SJSA1 (cell line): ENCODE data around the gene ZNF358. TPM values are rescaled to one million over a fixed set of nuclear protein-coding genes. Genes with fewer than 3 reads are reported as not detected.

Source experiments
- DNase-seq, 2 experiments: peaks; one replicate each; pipeline ENCODE4 v3.0.0-alpha.2; 2015 to 2020; ENCODE audit warnings: low spot score in 2 of 2, low read depth in 1 of 2
- H3K27ac ChIP-seq: fragments of 250-450 bp; sonication (Bioruptor Pico); 2 replicates; pipeline ENCODE4 v1.5.1; 2020; ENCODE audit warnings: mild to moderate bottlenecking, moderate library complexity
- H3K27me3 ChIP-seq: fragments of 250-450 bp; sonication (Bioruptor Pico); replicated peaks from 2 replicates; pipeline ENCODE4 v1.5.1; 2020; ENCODE audit warnings: mild to moderate bottlenecking, moderate library complexity
- H3K36me3 ChIP-seq: fragments of 250-450 bp; sonication (Bioruptor Pico); 2 replicates; pipeline ENCODE4 v1.5.1; 2020; ENCODE audit warnings: mild to moderate bottlenecking
- H3K4me1 ChIP-seq: fragments of 250-450 bp; sonication (Bioruptor Pico); replicated peaks from 2 replicates; pipeline ENCODE4 v1.6.1; 2021; ENCODE audit warnings: mild to moderate bottlenecking
- H3K4me3 ChIP-seq: fragments of 250-450 bp; sonication (Bioruptor Pico); 2 replicates; pipeline ENCODE4 v1.5.1; 2020; ENCODE audit warnings: mild to moderate bottlenecking
- H3K9me3 ChIP-seq: fragments of 250-450 bp; sonication (Bioruptor Pico); replicated peaks from 2 replicates; pipeline ENCODE4 v1.5.1; 2020; ENCODE audit warnings: mild to moderate bottlenecking
- total RNA-seq: library from RNA; depleted of rRNA; stranded (reverse); fragments of >200 nt; shearing (Covaris generic); gene quantifications from 2 replicates; pipeline ENCODE4 v1.2.3, GENCODE V29; 2014; rRNA removed

Gene ZNF358
- total RNA-seq = 31.4 and 33.7 TPM in 2 replicates

- Histone ChIP-seq H3K4me3 (peak within 1 kb of the TSS; percentile 50), H3K36me3 (no peaks in the 10 kb centered on the region; the same call in 1 of the 2 replicates), H3K9me3 (no peaks in the 10 kb centered on the region), H3K27ac (peak within 1 kb of the TSS; percentile 19), H3K27me3 (no peaks in the 10 kb centered on the region), H3K4me1 (peaks cover 27% of the 10 kb centered on the region)
- peak; percentile 58 to 84 for DNase-seq
Measured at GRCh38 chr19:7515645-7516151, at the start of gene ZNF358. ZNF358 (plus strand) TSS chr19:7516103; CDS start chr19:7519243, 3,140 bp downstream.

- no peak for DNase-seq
- H3K9me3 ChIP-seq = no peaks in the 10 kb centered on the region
- no peaks in the 10 kb centered on the region for H3K4me1 ChIP-seq
- H3K27ac ChIP-seq = no peak overlapping the region
- H3K36me3 ChIP-seq = peaks cover 36% of the 10 kb centered on the region
- H3K27me3 ChIP-seq = no peaks in the 10 kb centered on the region
- H3K4me3 ChIP-seq = no peak overlapping the region
Measured at GRCh38 chr19:7467009-7467989, 48.6 kb upstream of the ZNF358 start.

GRCh38 chr19:7468840-7469239 lies 47.1 kb upstream of the ZNF358 start:
- H3K36me3 ChIP-seq = peaks cover 27% of the 10 kb centered on the region

GRCh38 chr19:7469669-7470285 lies 46.1 kb upstream of the ZNF358 start:
- Histone ChIP-seq H3K27ac (no peak overlapping the region), H3K36me3 (peaks cover 19% of the 10 kb centered on the region), H3K4me3 (no peak overlapping the region), H3K27me3 (no peaks in the 10 kb centered on the region), H3K9me3 (no peaks in the 10 kb centered on the region), H3K4me1 (no peaks in the 10 kb centered on the region)
- no peak for DNase-seq

More at GRCh38 chr19:7468840-7469239, 47.1 kb upstream of the ZNF358 start:
- no peak for DNase-seq
- Histone ChIP-seq H3K4me3 (no peak overlapping the region), H3K4me1 (no peaks in the 10 kb centered on the region), H3K9me3 (no peaks in the 10 kb centered on the region), H3K27ac (no peak overlapping the region), H3K27me3 (no peaks in the 10 kb centered on the region)

DNA sequence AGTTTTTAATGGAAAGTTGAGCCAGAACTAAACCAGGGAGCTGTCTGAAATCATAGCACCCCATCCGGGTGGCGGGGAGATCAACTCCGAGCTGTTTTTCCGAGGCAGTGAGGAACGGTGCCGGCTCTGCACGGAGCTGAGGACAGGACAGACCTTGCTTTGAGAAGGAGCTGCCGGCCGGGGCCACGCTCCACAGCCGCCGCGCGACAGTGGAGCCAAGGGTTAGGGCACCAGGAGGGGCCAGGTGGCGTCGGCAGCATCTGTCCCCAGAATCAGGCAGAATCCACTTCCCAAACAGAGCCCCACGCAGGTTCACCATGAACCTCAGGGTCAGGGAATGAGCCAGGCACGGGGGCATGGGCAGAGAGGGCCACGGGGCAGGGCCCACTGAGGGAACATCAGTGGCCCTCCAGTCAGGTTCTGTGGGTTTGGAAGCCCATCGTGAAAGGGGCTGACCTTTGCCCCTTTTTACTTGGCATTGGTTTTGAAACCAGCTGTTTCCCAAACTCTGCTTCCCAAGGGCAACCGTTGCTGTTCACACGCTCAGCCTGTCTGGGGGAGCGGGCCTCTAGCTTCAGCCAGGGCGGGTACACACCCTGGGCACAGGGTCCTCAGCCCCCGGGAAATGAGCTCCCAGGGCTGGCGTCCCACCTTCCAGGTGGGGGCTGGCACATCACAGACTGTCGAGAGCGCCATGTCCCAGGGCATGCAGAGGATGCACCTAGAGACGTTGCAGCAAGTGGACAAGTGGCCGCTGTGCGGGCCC lies 45.2 kb upstream of the ZNF358 start:
- Histone ChIP-seq H3K27ac (no peak overlapping the region), H3K9me3 (no peaks in the 10 kb centered on the region)

GRCh38 chr19:7471696-7472615 lies 43.9 kb upstream of the ZNF358 start:
- Histone ChIP-seq H3K4me1 (no peaks in the 10 kb centered on the region), H3K9me3 (no peaks in the 10 kb centered on the region), H3K27me3 (no peaks in the 10 kb centered on the region), H3K36me3 (peaks cover 12% of the 10 kb centered on the region; the same call in 1 of the 2 replicates), H3K27ac (no peak overlapping the region), H3K4me3 (no peak overlapping the region)
- DNase-seq = no peak

More for the DNA sequence above, 45.2 kb upstream of the ZNF358 start:
- DNase-seq = no peak
- H3K4me3 ChIP-seq = no peak overlapping the region
- H3K27me3 ChIP-seq = no peaks in the 10 kb centered on the region
- H3K36me3 ChIP-seq = peaks cover 14% of the 10 kb centered on the region
- H3K4me1 ChIP-seq = no peaks in the 10 kb centered on the region

DNA sequence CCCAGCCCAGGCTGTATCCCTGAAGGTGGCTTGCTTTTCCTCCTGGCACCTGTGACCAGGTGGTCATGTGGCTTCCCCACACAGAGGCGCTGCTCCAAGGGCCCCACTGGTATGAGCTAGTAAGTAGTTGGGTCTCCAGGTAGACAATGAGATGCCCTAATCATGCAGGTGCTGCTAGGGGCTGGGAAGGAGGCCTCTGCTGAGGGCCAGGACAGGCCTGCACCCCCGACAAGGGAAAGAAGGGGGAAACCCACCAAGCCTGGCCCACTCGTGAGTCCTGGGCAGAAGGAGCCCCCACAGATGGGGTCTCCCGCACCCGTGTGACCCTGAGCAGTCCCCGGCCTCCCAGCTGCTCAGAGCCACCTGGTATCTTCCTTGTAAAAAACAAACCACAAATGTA lies 40.2 kb upstream of the ZNF358 start:
- DNase-seq = no peak
- Histone ChIP-seq H3K27ac (no peak overlapping the region), H3K4me1 (no peaks in the 10 kb centered on the region), H3K36me3 (0 out of 2 replicates have a peak, but pooled peaks cover 3% of the 10 kb centered on the region), H3K27me3 (no peaks in the 10 kb centered on the region), H3K4me3 (no peak overlapping the region), H3K9me3 (no peaks in the 10 kb centered on the region)

- H3K4me1 ChIP-seq = no peaks in the 10 kb centered on the region
- no peaks in the 10 kb centered on the region for H3K9me3 ChIP-seq
- DNase-seq = no peak
- H3K4me3 ChIP-seq = no peak overlapping the region
- H3K36me3 ChIP-seq = no peaks in the 10 kb centered on the region
- no peaks in the 10 kb centered on the region for H3K27me3 ChIP-seq
- H3K27ac ChIP-seq = no peak overlapping the region
Measured at GRCh38 chr19:7476241-7476640, 39.7 kb upstream of the ZNF358 start.

DNA sequence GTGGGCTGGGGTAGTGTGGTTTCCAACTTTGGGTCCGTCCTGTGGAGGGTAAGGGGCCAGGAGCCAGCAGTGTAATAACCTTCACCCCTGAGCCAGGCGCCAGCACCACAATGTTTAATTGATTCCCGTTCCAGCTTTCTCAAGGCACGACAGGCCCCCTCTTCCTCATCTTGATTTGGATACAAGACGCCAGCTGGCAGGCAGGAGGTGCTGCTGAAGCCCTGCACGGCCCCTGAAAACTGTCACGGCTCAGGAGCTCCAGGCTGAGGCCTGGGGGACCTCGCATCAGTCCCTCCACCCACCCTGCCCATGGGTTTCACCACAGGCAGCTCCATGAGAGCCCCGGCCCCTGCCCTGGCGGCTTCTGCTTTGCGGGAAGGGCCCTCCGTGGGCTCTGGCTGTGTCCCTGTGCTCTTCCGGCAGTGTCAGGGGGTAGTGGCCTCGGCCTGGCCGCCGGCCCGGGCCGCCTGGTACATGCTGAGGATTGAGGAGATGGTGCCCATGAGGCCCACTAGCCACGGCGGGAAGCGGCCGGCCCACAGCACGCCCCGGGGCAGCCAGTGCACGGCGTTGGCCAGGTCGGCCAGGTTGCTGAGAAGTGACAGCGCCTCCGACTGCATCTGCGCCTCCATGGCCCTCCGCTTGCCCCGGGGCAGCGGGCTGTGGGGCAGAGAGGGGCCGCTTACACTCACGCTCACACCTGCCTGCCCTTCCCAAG lies 39.0 kb upstream of the ZNF358 start:
- H3K27ac ChIP-seq = no peak overlapping the region
- no peaks in the 10 kb centered on the region for H3K9me3 ChIP-seq
- H3K4me1 ChIP-seq = no peaks in the 10 kb centered on the region
- no peaks in the 10 kb centered on the region for H3K36me3 ChIP-seq
- H3K4me3 ChIP-seq = no peak overlapping the region
- H3K27me3 ChIP-seq = no peaks in the 10 kb centered on the region
- no peak for DNase-seq

- H3K27ac ChIP-seq = no peak overlapping the region
- DNase-seq = no peak
- no peak overlapping the region for H3K4me3 ChIP-seq
- no peaks in the 10 kb centered on the region for H3K9me3 ChIP-seq
- H3K36me3 ChIP-seq = no peaks in the 10 kb centered on the region
- no peaks in the 10 kb centered on the region for H3K27me3 ChIP-seq
- H3K4me1 ChIP-seq = no peaks in the 10 kb centered on the region
Measured at GRCh38 chr19:7477758-7478157, 38.1 kb upstream of the ZNF358 start.

DNA sequence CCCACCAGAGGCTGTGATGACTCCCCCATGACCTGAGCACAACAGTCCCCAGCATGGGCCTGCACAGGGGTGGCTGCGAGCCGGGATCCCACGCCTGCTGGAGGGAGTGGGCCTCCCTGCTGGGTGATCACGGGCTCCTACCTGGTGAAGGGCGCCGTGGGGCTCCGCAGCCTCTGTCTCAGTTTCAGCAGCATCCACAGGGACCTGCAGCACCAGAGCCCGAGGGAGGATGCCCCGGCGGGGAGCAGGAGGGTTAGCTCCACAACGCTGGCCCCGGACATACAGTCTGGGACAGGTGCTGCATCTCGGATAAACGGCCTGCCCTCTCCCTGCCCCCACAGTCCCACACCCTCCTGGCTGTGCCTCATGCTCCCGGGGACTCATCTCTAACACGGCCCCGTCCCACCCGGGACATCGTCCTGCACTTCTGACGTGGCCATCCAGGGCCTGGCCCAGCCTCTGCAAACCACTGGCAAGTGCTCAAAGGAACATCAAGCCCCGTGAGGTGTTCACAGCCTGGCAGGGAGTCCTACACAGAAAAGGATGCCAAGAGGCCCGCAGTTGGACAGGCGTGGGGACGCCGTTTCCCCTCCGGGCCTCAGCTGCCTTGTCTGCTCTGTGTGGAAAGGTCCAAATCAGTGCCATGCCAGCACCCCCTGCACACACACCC lies 37.6 kb upstream of the ZNF358 start:
- no peak for DNase-seq
- H3K36me3 ChIP-seq = no peaks in the 10 kb centered on the region

DNA sequence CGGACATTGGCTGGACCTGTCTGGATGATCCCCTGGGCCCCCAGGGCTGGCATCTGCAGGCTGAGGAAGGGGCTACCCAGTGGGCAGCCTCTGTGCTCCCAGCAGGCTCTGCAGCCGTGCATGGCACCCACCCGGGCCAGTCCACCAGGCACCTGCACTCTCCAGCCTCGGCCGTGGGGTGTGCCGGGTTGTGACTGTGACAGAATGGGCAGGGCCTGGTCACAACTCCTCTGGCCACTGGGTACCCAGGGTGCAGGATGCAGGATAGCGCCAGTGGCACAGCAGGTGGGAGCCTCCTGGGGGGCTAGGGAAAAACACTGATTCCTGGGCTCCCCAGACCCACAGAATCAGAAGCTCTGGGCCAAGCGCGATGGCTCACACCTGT lies 37.1 kb upstream of the ZNF358 start:
- H3K4me1 ChIP-seq = no peaks in the 10 kb centered on the region
- no peaks in the 10 kb centered on the region for H3K36me3 ChIP-seq
- H3K27ac ChIP-seq = no peak overlapping the region
- H3K27me3 ChIP-seq = no peaks in the 10 kb centered on the region
- DNase-seq = no peak
- no peak overlapping the region for H3K4me3 ChIP-seq
- no peaks in the 10 kb centered on the region for H3K9me3 ChIP-seq

More for the DNA sequence above, 37.6 kb upstream of the ZNF358 start:
- no peak overlapping the region for H3K4me3 ChIP-seq
- H3K9me3 ChIP-seq = no peaks in the 10 kb centered on the region
- H3K27ac ChIP-seq = no peak overlapping the region
- no peaks in the 10 kb centered on the region for H3K27me3 ChIP-seq
- no peaks in the 10 kb centered on the region for H3K4me1 ChIP-seq
